ENCODE results near the gene LRMDA. TPM values are rescaled to one million over a fixed set of nuclear protein-coding genes. Genes with fewer than 3 reads are reported as not detected.
"Not testable (repeated sequence)": the region's sequence is repeated elsewhere in the genome, so short reads cannot be mapped to it uniquely, and the experiment has no call there.

Gene LRMDA
- total RNA-seq, 1 experiment from 2014 or later: 7.9 TPM

DNA sequence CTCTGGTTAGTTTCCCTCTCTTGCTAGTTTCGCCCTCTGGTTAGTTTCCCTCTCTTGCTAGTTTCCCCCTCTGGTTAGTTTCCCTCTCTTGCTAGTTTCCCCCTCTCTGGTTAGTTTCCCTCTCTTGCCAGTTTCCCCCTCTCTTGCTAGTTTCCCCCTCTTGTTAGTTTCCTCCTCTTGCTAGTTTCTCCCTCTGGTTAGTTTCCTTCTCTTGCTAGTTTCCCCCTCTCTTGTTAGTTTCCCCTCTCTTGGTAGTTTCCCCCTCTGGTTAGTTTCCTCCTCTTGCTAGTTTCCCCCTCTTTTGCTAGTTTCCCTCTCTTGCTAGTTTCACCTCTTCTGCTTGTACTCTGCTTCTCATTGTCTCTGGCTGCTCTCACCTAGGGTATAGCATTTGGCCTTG is 613.8 kb downstream of the LRMDA start:
- DNase-seq (ENCODE audit: low read depth): no peak

DNA sequence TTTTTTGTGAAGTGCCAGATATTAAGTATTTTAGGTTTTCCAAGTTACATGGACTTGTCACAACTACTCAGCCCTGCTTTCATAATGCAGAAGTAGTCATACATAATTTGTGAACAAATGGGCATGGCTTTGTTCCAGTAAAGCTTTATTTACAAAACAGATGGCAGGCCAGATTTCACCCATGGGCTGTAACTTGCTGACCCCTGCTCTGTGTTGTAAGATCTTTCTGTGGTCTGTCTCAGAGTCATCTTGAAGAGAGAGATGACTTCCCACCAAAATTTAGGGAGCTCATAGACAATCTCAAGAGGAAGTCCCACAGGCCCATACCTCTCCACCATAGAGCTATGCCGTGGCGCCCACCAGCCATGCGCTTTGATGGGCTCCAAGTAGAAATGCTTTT is 616.1 kb downstream of the LRMDA start:
- DNase-seq (ENCODE audit: low read depth): no peak

DNA sequence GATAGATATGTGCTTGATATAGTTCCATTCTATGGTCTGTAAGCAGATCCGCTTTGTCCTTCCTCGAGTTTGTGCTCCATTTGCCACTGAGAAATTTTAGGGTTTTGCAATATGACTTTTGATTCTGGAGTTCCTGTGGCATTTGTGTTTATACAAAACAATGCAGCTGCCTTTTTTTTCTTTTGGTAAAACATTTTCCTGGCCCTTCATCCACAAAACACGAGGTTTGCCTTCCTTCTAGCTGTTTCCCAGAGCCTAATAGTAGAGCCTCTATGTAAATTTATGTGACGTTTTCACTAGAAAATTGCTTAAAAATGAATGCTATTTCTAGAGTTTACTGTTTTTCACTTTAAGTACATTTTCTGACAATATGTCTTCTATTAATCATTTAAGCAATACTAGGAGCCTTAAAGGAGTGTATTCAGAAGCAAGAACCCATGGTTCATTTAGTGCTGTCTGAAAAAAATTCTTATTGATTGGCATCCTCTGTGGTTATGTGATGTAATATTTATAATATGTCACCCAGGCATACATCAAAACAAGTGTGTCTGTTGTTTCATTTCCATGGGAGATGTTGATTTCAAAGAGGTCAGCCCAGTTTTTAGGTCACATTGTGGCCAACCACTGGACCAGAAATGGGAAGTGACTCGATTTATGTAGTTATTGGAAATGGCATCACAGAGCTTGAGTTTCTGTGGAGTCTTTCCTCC is 618.3 kb downstream of the LRMDA start:
- DNase-seq (ENCODE audit: low read depth): peak; percentile 31

DNA sequence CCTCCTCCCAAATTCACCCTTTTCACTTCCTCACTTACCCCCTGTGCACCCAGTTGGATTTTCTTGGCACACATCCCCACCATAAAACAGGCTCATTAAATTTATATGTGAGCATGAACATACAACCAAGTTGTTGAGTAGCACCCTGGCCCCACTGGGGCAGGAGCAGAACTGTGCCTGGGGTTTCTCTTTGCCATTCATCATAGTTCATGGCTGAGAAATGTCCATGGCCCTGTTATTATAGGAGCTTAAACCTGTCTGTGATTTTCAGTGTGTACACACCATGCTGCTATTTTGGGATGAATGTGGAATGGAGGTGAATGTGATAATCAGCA is 618.8 kb downstream of the LRMDA start:
- no peak for DNase-seq (ENCODE audit: low read depth)

DNA sequence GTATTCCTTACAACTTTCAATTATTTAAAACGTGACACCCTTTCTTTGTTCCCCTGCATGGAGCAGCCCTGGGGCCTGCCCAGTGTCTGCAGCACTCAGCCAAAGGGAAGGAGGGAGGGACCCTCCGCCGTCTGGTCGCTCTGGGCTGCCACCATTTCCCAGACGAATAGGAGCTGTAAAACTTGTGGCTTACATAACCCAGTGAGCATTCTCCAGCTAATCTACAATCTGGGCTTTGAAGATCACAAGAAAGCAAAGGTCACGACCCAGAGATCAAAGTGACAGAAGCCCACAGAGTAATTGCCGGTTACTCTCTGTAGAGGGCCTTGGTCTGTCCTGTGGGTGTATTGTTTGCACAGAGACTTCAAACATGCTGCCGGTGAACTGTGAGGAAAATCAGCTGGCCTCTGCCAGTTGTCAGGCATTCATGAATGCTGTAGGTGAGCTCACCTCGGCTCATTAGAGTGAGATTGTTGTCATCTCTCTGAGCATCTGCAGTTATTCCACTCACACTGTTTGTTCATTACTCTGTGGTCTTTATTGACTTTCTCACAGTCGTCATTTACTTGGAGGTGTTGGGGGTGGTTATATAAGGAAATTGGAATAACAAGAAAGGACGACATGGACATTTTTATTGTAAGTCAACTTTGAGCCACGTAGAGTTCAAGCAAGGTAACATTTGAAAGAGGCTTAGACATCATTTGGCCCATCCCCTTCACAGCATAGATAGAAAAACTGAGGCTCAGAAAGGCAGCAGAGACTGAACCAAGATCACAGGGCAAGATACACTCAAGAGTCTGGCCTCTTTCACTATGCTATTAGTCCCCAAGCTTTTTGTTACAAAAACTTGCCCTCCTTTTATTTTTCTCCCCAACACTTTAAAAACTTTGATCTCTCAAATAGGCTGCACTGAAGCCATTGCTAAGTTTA is 619.8 kb downstream of the LRMDA start:
- no peak for DNase-seq (ENCODE audit: low read depth)

DNA sequence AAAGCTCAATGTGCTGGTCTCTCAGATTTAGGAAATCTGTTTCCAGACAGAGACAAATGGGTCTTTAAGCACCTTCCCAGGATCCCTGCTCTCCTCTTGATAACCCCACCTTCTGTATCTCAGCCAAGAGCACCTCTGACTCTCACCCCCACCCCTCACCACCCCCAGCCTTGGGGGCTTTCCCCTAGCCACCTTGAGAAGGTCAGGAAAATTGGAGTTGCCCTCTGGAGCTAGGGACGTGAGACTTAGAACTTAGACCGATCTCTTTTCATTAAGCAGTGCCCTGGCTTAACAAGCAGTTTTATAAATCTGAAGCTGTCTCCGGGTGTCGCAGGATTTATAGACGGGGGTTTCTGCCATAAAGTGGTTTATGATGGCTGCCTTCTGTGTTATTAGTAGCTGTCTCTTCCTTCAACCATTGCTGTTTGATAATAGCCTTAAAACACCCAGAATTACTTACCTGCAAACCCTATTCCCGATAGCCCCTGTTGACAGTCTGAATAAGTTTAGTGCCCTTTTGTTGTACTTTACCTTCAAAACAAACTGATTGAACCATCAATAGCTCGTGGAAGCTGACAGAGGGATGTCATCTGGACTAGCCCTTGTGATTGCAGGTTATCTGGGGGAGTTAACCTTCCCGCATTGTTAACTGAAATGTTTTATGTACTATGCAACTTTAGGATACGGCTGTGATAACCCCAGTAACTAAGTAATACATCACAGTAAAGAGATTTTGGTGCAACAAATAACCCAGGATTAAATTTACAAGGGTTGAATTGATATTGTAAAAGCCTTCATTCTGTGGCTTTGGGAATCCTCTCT is 621.5 kb downstream of the LRMDA start:
- DNase-seq (ENCODE audit: low read depth): no peak

DNA sequence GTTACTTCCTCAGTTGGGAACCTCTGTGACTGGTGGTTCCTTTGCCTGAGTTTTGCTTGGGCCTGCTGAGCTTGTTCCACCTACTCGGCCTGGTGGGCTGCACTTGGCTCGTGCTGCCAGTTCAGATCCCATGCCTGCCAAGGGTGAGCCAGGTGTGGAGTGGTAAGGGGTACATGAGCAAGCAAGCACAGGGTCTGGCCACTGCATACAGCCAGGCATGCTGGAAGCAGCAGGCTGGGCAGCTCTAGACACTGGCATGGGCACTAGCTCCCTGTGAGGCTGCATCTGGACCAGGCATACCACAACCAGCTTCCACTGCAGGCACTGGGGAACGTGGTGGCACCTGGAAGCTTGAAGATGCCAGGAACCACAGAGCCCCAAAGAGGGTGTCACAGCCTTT is 624.0 kb downstream of the LRMDA start:
- DNase-seq (ENCODE audit: low read depth): no peak

DNA sequence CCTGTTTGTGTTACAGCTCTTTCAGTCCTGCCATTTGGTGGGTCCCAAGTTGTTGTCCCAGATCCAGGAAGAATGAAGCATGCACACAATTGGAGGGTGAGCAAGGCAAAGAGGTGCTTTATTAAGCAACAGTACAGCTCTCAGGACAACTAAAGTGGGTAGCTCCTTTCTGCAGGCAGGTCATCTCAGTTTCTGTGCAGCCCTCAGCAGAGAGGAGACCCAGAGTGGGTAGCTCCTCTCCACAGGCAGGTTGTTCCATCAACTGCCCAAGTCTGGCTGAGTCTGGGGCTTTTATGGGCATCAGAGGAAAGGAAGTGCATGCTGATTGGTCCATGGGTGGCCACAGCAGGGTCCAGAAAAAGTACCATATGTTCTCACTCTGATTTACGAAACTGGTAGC is 624.5 kb downstream of the LRMDA start:
- DNase-seq (ENCODE audit: low read depth): no peak

DNA sequence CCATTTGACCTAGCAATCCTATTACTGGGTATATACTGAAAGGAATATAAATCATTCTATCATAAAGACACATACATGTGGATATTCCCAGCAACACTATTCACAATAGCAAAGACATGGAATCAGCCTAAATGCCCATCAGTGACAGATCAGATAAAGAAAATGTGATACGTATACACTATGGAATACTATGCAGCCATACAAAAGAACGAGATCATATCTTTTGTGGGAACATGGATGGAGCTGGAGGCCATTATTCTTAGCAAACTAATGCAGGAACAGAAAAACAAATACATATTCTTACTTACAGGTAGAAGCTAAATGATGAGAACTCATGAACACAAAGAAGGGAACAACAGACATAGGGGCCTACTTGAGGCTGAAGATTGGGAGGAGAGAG is 629.6 kb downstream of the LRMDA start:
- not testable (repeated sequence) for DNase-seq (ENCODE audit: low read depth)

DNA sequence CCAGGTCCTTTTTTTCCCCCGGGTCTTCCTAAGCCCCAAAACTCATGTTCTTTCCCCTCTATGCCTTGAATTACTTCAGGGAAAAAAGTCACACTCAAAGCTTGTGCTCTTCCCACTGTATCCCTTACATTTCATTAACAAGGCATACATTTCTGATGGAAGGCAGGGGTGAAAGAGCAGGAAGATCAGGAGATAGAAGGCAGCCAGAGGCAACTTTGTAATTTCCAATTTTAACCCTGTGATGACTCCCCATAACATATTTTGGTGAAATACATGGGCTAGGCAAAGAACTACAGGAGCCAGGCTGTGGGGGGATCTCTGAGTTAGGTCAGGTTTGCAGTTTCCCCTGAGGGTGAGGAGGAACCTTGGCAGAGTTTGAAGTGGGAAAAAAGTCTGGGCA is 635.0 kb downstream of the LRMDA start:
- no peak for DNase-seq (ENCODE audit: low read depth)

DNA sequence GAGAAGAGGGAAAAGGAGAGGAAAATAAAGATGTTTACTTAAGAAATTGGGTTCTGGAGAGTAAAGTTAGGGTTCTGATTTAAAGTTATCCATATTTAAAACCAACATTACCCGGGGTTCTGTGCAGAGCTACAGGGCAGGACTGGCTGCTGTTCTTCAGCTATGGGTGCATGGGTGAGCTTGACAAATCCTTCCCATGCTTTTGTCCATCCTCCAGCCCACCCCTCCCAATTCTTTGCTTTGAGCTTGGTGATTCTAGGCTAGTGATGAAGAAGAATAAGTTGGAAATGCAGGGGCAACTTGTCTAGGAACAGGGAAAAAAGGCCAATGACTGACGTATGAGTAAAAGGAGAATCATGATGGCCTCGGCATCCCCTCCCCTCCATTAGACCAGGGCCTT is 636.0 kb downstream of the LRMDA start:
- DNase-seq (ENCODE audit: low read depth): no peak

DNA sequence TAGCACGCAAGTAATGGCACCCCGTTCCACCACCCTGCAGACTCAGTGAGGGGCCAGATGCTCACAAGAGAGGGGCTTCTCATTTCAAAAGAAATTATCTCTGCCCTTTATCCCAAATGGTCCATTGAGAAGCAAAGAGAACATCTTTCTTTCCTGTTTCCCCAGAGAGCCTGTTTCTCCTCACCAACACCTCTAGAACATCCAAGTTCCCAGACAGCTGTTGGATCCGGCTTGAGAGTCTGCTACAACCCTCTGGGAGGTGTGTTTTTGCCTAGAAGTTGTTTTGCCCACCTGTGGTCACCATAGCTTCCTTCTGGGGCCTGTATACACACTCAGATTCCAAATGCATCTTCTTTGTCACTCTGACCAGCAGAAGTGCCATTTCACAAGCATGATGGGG is 637.4 kb downstream of the LRMDA start:
- DNase-seq (ENCODE audit: low read depth): no peak

DNA sequence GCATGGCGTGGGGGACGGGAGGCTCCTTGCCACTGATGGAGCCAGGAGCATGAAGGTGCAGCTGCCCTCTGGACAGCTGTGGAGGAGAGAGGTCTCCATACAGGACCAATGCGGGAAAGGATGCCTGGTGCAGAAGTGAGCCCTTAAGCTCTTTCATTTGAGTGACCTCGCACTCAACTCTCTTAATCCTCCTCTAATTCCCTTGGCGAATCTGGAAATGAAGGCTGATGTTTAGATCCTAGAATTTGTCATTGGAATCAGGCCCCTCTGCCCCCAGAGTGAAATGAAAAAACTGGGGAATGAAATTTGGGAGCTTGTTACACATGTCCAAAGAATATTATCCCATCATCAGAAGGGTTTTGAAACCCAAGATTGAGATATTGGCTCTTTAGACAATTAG is 639.5 kb downstream of the LRMDA start:
- no peak for DNase-seq (ENCODE audit: low read depth)

DNA sequence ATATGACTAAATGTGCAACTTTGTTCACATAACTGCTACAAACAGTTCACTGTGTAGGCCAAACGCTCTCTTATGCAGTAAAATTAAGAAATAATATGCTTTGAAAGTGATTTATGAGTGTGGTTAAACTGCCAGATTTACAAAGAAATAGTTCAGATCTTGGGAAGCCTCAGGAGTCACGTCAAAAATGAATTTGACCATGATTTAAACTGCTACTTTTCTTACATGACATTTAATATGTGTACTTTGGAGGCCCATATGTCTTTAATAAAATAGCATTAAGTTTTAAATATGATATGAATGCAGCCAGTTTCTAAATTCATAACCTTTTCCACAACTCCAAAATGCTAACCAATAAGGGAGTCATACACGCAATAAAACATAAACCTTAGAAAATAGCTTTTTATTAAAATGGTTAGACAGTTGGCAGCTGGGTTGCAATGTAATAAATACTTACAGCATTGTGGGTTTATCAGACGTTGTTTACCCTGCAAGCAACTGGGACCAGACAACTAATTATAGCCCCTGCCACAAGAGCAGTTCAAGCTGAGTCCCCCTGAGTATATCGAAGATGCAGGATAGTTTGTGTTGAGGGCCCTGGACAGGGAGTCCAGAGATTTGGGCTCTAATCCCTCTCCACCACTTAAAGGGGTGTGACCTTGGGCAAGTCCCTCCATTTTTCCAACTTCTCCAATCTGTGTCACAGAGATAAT is 640.4 kb downstream of the LRMDA start:
- peak; percentile 50 for DNase-seq (ENCODE audit: low read depth)

DNA sequence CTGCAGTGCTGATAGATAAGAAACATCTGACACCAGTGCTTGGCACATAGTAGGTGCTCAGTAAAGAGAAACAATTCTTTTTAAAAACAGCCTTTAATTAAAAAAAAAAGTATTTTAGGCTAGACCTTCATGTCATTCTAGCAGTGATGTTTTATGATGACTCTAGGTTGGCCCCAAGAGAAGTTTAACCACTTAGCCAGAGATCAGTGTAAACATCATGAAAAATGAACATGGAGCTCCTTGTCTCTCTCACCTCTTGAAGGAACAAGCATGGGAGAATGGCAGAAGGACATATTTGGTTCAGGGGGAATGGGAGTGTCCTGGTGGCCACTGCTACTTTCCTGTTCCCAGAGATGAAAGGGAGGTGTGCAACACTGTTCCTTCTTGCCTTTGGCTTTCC is 641.0 kb downstream of the LRMDA start:
- no peak for DNase-seq (ENCODE audit: low read depth)

DNA sequence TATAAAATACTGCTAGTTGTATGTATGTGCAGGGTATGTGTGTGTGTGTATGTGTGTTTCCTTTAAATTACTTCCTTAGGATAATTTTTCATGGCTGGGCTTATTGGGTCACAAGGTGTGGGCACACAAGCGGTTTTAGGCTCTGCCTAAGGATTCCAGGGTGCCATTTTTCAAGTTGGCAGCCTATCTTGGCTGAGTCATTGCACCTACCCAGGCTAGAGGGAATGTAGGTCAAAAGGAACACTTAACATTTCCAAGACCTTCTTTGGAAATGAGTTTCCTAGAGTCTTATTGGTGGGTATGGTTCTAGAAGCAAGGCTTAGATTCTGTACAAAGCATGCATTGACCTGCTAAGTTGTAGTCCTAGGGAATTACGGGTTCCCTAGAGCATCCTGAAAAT is 642.1 kb downstream of the LRMDA start:
- DNase-seq (ENCODE audit: low read depth): peak; percentile 30

DNA sequence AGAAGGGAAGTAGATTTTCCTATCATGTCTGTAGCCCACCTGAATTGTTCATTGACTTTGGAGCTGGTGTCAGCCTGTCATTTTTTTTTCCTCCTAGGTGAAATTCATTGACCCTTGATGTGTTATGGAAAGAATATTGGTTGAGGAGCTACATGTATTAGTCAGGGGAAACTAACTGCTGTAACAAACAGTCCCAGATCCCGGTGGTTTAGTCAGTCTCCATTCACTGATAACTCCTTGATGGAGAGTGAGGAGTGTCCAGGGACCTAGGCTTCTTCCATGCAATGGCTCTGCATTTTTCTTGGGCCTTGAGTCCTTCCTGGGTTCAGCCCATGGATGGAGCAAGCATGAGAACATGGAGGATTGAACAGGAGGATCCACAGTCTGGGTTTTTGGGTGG is 643.2 kb downstream of the LRMDA start:
- no peak for DNase-seq (ENCODE audit: low read depth)

DNA sequence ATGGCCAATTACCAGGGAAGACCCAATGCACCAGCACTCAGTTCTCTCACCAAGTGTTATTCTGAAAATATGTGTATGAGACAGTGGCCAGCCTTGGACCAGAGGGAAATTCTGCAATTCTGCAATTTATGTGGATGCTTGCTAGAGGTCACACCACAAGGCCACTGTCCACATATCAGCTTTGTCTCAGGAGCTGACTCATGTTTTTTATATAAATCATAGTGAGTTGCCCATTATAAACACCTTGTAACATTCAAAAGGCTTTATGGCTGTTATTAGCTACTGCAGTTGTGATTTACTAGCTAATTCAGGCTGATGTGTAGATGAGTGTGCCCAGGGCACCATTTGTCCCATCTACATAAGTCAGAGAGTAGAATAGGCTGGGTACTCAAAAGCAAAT is 649.0 kb downstream of the LRMDA start:
- peak; percentile 75 for DNase-seq (ENCODE audit: low read depth)

DNA sequence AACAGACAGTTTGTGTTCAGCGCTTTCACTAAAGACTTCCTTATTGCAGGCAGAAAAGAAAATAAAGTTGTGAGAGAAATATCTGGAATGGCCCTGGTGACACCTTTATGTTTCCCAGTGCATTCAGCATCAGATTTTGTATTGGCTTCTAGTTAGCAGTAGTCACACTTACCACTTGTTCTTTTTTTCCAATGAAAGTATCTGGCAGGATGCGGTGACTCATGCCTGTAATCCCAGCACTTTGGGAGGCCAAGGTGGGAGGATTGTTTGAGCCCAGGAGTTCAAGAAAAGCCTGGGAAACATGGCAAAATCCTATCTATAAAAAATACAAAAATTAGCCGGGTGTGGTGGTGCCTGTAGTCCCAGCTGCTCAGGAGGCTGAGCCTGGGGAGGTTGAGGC is 649.6 kb downstream of the LRMDA start:
- peak; percentile 58 for DNase-seq (ENCODE audit: low read depth)

DNA sequence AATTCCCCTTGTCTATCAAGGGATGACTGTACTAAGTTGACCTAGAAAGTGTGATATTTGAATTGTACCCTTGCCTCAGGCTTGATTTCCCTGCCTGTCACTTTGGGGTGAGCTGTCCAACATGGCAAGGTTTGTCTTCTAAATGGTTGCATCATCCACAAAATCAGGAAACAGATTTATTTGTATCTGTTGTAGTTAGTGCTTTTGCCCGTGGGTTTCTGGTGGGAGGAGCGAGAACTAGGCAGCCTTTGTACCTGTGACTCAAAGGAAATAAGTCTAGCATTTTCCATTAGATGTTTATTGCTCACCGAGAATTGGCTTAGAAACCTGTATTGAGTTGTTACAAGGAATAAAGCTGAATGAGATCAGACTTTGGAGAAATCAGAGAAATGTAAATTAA is 650.8 kb downstream of the LRMDA start:
- no peak for DNase-seq (ENCODE audit: low read depth)

DNA sequence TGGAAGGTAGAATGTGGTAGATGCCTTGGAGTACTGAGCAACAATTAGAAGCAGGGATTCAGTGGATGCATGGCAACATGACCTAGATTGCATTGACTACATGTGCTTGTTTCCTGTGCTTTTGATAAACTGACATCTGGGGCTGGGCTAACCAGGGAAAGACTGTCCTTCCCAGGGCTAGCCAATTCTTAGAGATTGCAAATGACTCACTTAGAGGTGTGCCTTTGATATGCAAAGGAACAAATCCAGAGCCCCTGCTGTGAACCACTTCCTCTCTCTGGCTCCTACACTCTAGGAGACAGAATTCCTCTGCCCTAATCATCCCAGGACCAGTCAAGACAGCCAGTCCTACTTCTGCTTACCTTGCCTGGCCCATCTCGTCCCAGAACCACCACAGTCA is 651.5 kb downstream of the LRMDA start:
- DNase-seq (ENCODE audit: low read depth): peak; percentile 87

Measured in RPMI7951 (cell line).